Measurements from ENCODE around the gene RBM6. TPM values are rescaled to one million over a fixed set of nuclear protein-coding genes. Genes with fewer than 3 reads are reported as not detected.

Gene RBM6
- total RNA-seq, 4 donors from 2014 or later, result 89.7 to 256 (median 152) TPM

DNA sequence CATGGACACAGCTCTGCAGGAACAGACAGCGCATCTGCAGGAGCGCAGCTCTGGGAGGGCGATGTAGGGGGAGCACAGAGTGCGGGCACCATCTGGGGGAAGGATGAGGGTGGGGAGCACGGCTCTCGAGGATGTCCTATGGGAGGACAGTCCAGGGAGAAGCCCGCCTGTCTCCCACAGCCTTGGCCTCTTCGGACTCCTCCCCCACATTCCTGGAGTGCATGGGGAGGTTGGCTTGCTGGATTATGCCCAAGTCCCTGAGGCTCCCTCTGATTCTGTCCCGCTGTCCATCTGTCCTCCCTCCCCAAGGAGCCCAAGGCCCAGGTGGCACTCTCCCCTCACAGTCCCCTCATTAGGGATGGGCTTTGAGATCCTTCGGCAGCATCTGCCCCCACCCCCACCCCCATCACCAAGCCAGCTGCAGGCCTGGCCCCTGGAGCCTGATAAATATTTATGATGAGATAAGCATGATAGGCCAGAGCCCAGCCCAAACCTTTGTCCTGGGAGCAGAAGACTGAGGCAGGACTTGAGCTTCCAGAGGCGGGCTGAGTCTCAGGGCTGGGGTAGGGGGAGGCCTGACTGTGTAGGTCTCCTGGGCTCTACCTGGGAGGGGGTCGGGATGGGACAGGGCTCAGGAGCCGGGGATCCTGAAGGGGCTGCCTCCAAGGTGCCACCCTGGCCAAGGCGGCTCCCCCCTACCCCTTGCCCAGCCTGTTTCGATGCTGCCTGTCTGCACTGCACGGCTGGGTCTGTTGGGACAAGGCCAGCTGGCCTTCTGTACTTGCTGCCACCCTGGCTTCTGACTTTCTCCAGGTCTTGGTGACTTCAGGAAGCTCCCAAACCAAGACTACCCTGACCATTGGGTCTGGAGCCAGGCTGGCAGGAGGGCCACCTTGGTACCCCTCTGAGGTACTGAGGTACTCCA lies 186.6 kb downstream of the RBM6 start:
- intact Hi-C loops (cut with DNase I; ENCODE audit: low total_unique reads) (loop anchor here (10.0 kb wide), 1 partner anchor 148 kb away; the partner anchor contains the start of gene LSMEM2), in situ Hi-C loops (cut with MboI; ENCODE audit: low pct_ligation_motif_present in 1 of 4, low pct_unique_long_range_greater_than_20kb in 1 of 4, low sequenced_read_pairs in 3 of 4) (loop anchor here in 2 of 4 donors (10.0 kb wide), 2 partner anchors 58 to 68 kb away; partner anchors contain the start of gene GNAT1 (in 1 of the 2))
- DNase-seq, result no peak
- Histone ChIP-seq H3K36me3 (no peaks in the 10 kb centered on the region), H3K4me3 (no peak overlapping the region), H3K9me3 (no peaks in the 10 kb centered on the region), H3K27me3 (no peaks in the 10 kb centered on the region), H3K27ac (no peak overlapping the region), H3K4me1 (peaks cover 0 to 23% (median 10%) of the 10 kb centered on the region in 4 donors)
- WGBS, 2 donors (ENCODE audit: low coverage in 1 of 2), result 62% methylated on average over 16 of the region's 16 CpGs; no CpG with 5 or more reads in 1 of the 2 donors
- no peak for TF ChIP-seq EP300 (IDR thresholded peaks at IDR 0.05; ENCODE audit: low read depth)
- TF ChIP-seq CTCF (IDR thresholded peaks at IDR 0.05), result no peak
- no peak for TF ChIP-seq POLR2AphosphoS5 (IDR thresholded peaks at IDR 0.05)
- no peak for TF ChIP-seq POLR2A (IDR thresholded peaks at IDR 0.05)

Other genes with a start within 250 kb of the RBM6 start
- gene AMIGO3, start 220.5 kb upstream of the RBM6 start, total RNA-seq, result under 1 TPM in 2 of 4 donors, not detected in 2; 0.68 to 0.79 TPM
- 10 to 100 TPM; 37.2 to 53.9 (median 44.2) TPM for gene GMPPB, start 216.2 kb upstream of the RBM6 start, total RNA-seq
- 10 to 100 TPM; 20.5 to 40.7 (median 39.7) TPM for gene IP6K1, start 153.6 kb upstream of the RBM6 start, total RNA-seq
- not detected for gene CDHR4, start 140.3 kb upstream of the RBM6 start, total RNA-seq
- 1 to 10 TPM in 2 of 4 donors, not detected in 2; 1.4 to 1.5 TPM for gene INKA1, start 136.9 kb upstream of the RBM6 start, total RNA-seq
- 100 to 1,000 TPM in 1 of 4 donors, 10 to 100 TPM in 3; 77.5 to 112 (median 94.0) TPM for gene UBA7, start 126.2 kb upstream of the RBM6 start, total RNA-seq
- gene TRAIP, start 83.6 kb upstream of the RBM6 start, total RNA-seq, result 1 to 10 TPM; 1.2 to 1.7 (median 1.6) TPM
- under 1 TPM in 1 of 4 donors, not detected in 3; 0.14 TPM for gene CAMKV, start 70.2 kb upstream of the RBM6 start, total RNA-seq
- gene MST1R, start 36.3 kb upstream of the RBM6 start, total RNA-seq, result 100 to 1,000 TPM in 3 of 4 donors, 10 to 100 TPM in 1; 92.8 to 323 (median 138) TPM
- gene MON1A, start 10.3 kb upstream of the RBM6 start, total RNA-seq, result 10 to 100 TPM in 1 of 4 donors, 1 to 10 TPM in 2, under 1 TPM in 1; 0.80 to 10.5 (median 8.7) TPM
- gene RBM5, start 148.8 kb downstream of the RBM6 start, total RNA-seq, result 100 to 1,000 TPM; 238 to 391 (median 304) TPM
- 10 to 100 TPM in 1 of 4 donors, 1 to 10 TPM in 3; 1.9 to 30.6 (median 3.8) TPM for gene SEMA3F, start 215.2 kb downstream of the RBM6 start, total RNA-seq